ENCODE data around the gene ADGRL3. TPM values are rescaled to one million over a fixed set of nuclear protein-coding genes. Genes with fewer than 3 reads are reported as not detected.
"Not testable (repeated sequence)": the region's sequence is repeated elsewhere in the genome, so short reads cannot be mapped to it uniquely, and the experiment has no call there.

Gene ADGRL3
- total and polyA plus RNA-seq, 2 donors (not counting 1 experiment from before 2014, with no cell fraction given) = not detected

GRCh38 chr4:61356696-61357095, 156.6 kb downstream of the ADGRL3 start:
- Mint-ChIP-seq H3K4me1 (no peaks in the 10 kb centered on the region), H3K27ac (no peak overlapping the region), H3K4me3 (no peak overlapping the region), H3K9me3 (ENCODE audit: insufficient read depth) (peaks cover 8% of the 10 kb centered on the region), H3K27me3 (no peaks in the 10 kb centered on the region)
- WGBS (ENCODE audit: insufficient coverage) = no CpG with 5 or more reads among the region's 1 CpG
- Histone ChIP-seq H3K9me3 (ENCODE audit: control extremely low read depth in 1 of 3, control insufficient read depth in 2 of 3, insufficient read depth in 1 of 3, low read length in 2 of 3) (no peaks in the 10 kb centered on the region), H3K36me3 (replicated peaks in 1 of 2; ENCODE audit: control extremely low read depth in 1 of 2, control insufficient read depth in 1 of 2, extremely low read depth in 1 of 2, insufficient read depth in 2 of 2, low read length in 1 of 2) (no peaks in the 10 kb centered on the region), H4K20me1 (ENCODE audit: control insufficient read depth, insufficient read depth, low read length, poor library complexity, severe bottlenecking) (no peaks in the 10 kb centered on the region), H3K27ac (ENCODE audit: low read length in 2 of 2) (no peak overlapping the region), H3K9ac (ENCODE audit: low read length) (no peak overlapping the region), H3K4me3 (ENCODE audit: control extremely low read depth in 1 of 5, extremely low read depth in 1 of 5, insufficient read depth in 1 of 5, low read depth in 2 of 5, low read length in 4 of 5) (no peak overlapping the region), H3K4me1 (ENCODE audit: control insufficient read depth in 2 of 2, insufficient read depth in 2 of 2, low read length in 2 of 2) (no peaks in the 10 kb centered on the region), H3K4me2 (replicated peaks; ENCODE audit: low read depth, low read length, poor library complexity, severe bottlenecking) (no peak overlapping the region), H2AFZ (ENCODE audit: insufficient read depth, low read depth, low read length, poor library complexity, severe bottlenecking) (no peak overlapping the region), H3K27me3 (replicated peaks in 1 of 4; ENCODE audit: control extremely low read depth in 1 of 4, control insufficient read depth in 3 of 4, insufficient read depth in 4 of 4, low read length in 3 of 4) (no peaks in the 10 kb centered on the region), H3K79me2 (ENCODE audit: control insufficient read depth, insufficient read depth, low read length) (no peaks in the 10 kb centered on the region)
- CTCF ChIA-PET = no interaction called here
- DNase-seq (no peak), ATAC-seq (ENCODE audit: low read depth) (no peak)
- intact Hi-C loops (cut with micrococcal nuclease) = no loop called here
- TF ChIP-seq EZH2 (IDR thresholded peaks at IDR 0.05; ENCODE audit: borderline replicate concordance, insufficient read depth, low read depth, low read length, poor library complexity, severe bottlenecking) (no peak), CTCF (IDR thresholded peaks at IDR 0.05) (no peak)
- POLR2A ChIA-PET = no interaction called here

GRCh38 chr4:61359301-61359700, 159.2 kb downstream of the ADGRL3 start:
- H3K27me3 ChIP-seq (replicated peaks in 1 of 4; ENCODE audit: control extremely low read depth in 1 of 4, control insufficient read depth in 3 of 4, insufficient read depth in 4 of 4, low read length in 3 of 4) = no peaks in the 10 kb centered on the region
- POLR2A ChIA-PET = no interaction called here
- no peak overlapping the region for H3K4me2 ChIP-seq (replicated peaks; ENCODE audit: low read depth, low read length, poor library complexity, severe bottlenecking)
- no peak overlapping the region for H2AFZ ChIP-seq (ENCODE audit: insufficient read depth, low read depth, low read length, poor library complexity, severe bottlenecking)
- WGBS (ENCODE audit: insufficient coverage) = 93% methylated on average over 1 of the region's 3 CpGs
- Mint-ChIP-seq H3K27ac (no peak overlapping the region), H3K4me1 (no peaks in the 10 kb centered on the region), H3K9me3 (ENCODE audit: insufficient read depth) (peaks cover 5% of the 10 kb centered on the region), H3K27me3 (no peaks in the 10 kb centered on the region), H3K4me3 (no peak overlapping the region)
- TF ChIP-seq EZH2 (IDR thresholded peaks at IDR 0.05; ENCODE audit: borderline replicate concordance, insufficient read depth, low read depth, low read length, poor library complexity, severe bottlenecking) (no peak), CTCF (IDR thresholded peaks at IDR 0.05) (no peak)
- H3K4me1 ChIP-seq (ENCODE audit: control insufficient read depth in 2 of 2, insufficient read depth in 2 of 2, low read length in 2 of 2) = no peaks in the 10 kb centered on the region
- no peak overlapping the region for H3K9ac ChIP-seq (ENCODE audit: low read length)
- CTCF ChIA-PET = no interaction called here
- DNase-seq (no peak), ATAC-seq (ENCODE audit: low read depth) (no peak)
- H3K79me2 ChIP-seq (ENCODE audit: control insufficient read depth, insufficient read depth, low read length) = no peaks in the 10 kb centered on the region
- no peaks in the 10 kb centered on the region for H3K36me3 ChIP-seq (replicated peaks in 1 of 2; ENCODE audit: control extremely low read depth in 1 of 2, control insufficient read depth in 1 of 2, extremely low read depth in 1 of 2, insufficient read depth in 2 of 2, low read length in 1 of 2)
- intact Hi-C loops (cut with micrococcal nuclease) = no loop called here
- H3K4me3 ChIP-seq (ENCODE audit: control extremely low read depth in 1 of 5, extremely low read depth in 1 of 5, insufficient read depth in 1 of 5, low read depth in 2 of 5, low read length in 4 of 5) = no peak overlapping the region
- H3K27ac ChIP-seq (ENCODE audit: low read length in 2 of 2) = no peak overlapping the region
- no peaks in the 10 kb centered on the region for H3K9me3 ChIP-seq (ENCODE audit: control extremely low read depth in 1 of 3, control insufficient read depth in 2 of 3, insufficient read depth in 1 of 3, low read length in 2 of 3)
- no peaks in the 10 kb centered on the region for H4K20me1 ChIP-seq (ENCODE audit: control insufficient read depth, insufficient read depth, low read length, poor library complexity, severe bottlenecking)

GRCh38 chr4:61372817-61373216, 172.7 kb downstream of the ADGRL3 start:
- H3K27ac Mint-ChIP-seq; H3K36me3 ChIP-seq (replicated peaks in 1 of 2; ENCODE audit: control extremely low read depth in 1 of 2, control insufficient read depth in 1 of 2, extremely low read depth in 1 of 2, insufficient read depth in 2 of 2, low read length in 1 of 2); H3K9ac ChIP-seq (ENCODE audit: low read length); CTCF ChIA-PET; H3K79me2 ChIP-seq (ENCODE audit: control insufficient read depth, insufficient read depth, low read length); POLR2A ChIA-PET; H3K9me3 Mint-ChIP-seq (ENCODE audit: insufficient read depth); H3K27me3 ChIP-seq (replicated peaks in 1 of 4; ENCODE audit: control extremely low read depth in 1 of 4, control insufficient read depth in 3 of 4, insufficient read depth in 4 of 4, low read length in 3 of 4); H3K4me2 ChIP-seq (replicated peaks; ENCODE audit: low read depth, low read length, poor library complexity, severe bottlenecking); ATAC-seq (ENCODE audit: low read depth); intact Hi-C loops (cut with micrococcal nuclease); H2AFZ ChIP-seq (ENCODE audit: insufficient read depth, low read depth, low read length, poor library complexity, severe bottlenecking); H3K4me1 Mint-ChIP-seq; H3K4me3 ChIP-seq (ENCODE audit: control extremely low read depth in 1 of 5, extremely low read depth in 1 of 5, insufficient read depth in 1 of 5, low read depth in 2 of 5, low read length in 4 of 5); H3K9me3 ChIP-seq (ENCODE audit: control extremely low read depth in 1 of 3, control insufficient read depth in 2 of 3, insufficient read depth in 1 of 3, low read length in 2 of 3); H3K27me3 Mint-ChIP-seq; H3K4me1 ChIP-seq (ENCODE audit: control insufficient read depth in 2 of 2, insufficient read depth in 2 of 2, low read length in 2 of 2); DNase-seq; H3K4me3 Mint-ChIP-seq; H3K27ac ChIP-seq (ENCODE audit: low read length in 2 of 2); H4K20me1 ChIP-seq (ENCODE audit: control insufficient read depth, insufficient read depth, low read length, poor library complexity, severe bottlenecking): not testable (repeated sequence)
- 98% methylated on average over 23 of the region's 26 CpGs for WGBS (ENCODE audit: insufficient coverage)

All from B cell (primary cell).